CD4-positive, alpha-beta T cell treated with Interleukin-4 for 4 hours (primary cell): ENCODE data around the gene DLX1.
"Not testable (repeated sequence)": the region's sequence is repeated elsewhere in the genome, so short reads cannot be mapped to it uniquely, and the experiment has no call there.

ENCODE experiments used
- DNase-seq: peaks from one replicate; pipeline ENCODE4 v3.0.0-alpha.2; 2020

DLX1 gene

DNA sequence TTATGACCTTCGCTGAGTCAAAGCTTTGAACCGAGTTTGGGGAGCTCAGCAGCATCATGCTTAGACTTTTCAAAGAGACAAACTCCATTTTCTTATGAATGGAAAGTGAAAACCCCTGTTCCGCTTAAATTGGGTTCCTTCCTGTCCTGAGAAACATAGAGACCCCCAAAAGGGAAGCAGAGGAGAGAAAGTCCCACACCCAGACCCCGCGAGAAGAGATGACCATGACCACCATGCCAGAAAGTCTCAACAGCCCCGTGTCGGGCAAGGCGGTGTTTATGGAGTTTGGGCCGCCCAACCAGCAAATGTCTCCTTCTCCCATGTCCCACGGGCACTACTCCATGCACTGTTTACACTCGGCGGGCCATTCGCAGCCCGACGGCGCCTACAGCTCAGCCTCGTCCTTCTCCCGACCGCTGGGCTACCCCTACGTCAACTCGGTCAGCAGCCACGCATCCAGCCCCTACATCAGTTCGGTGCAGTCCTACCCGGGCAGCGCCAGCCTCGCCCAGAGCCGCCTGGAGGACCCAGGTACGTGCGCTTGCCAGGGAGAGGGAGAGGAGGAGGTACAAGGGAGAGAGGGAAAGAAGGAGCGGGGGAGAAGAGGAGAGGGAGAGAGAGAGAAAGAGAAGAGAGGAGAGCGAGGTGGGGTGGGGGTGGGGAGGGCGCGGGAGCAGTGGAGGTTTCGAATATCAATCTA, at the start of gene DLX1:
TSS of gene DLX1 (plus strand) at position 48 of the 700 bp plus-strand sequence. CDS start at position 219, 171 bp downstream.
- no peak for DNase-seq

GRCh38 chr2:172038121-172038520, 47.2 kb upstream of the DLX1 start:
- DNase-seq, result no peak

DNA sequence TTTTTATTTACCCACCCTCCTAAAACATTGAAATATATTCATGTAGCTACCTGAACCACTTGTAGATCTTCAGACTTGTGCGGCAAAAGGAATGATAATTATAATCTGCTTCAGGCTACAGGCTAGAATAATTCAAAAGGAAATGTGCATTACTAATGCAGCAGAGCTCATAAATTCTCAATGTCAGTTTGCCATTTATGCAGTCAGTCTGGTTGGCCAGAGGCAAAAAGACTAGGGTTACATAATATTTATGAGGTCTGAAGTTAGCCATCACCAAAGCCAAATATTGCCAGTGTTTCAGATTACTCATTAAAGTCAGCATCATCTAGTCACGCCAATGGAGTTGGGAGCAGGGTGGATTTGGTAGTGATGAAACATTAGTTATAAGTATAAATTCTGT, 46.7 kb upstream of the DLX1 start:
- no peak for DNase-seq

- DNase-seq, result no peak
Measured at GRCh38 chr2:172039011-172039704, 46.1 kb upstream of the DLX1 start.

GRCh38 chr2:172040311-172040710, 45.0 kb upstream of the DLX1 start:
- DNase-seq, result no peak

- DNase-seq, result no peak
Measured at GRCh38 chr2:172046080-172046678, 39.1 kb upstream of the DLX1 start.

DNA sequence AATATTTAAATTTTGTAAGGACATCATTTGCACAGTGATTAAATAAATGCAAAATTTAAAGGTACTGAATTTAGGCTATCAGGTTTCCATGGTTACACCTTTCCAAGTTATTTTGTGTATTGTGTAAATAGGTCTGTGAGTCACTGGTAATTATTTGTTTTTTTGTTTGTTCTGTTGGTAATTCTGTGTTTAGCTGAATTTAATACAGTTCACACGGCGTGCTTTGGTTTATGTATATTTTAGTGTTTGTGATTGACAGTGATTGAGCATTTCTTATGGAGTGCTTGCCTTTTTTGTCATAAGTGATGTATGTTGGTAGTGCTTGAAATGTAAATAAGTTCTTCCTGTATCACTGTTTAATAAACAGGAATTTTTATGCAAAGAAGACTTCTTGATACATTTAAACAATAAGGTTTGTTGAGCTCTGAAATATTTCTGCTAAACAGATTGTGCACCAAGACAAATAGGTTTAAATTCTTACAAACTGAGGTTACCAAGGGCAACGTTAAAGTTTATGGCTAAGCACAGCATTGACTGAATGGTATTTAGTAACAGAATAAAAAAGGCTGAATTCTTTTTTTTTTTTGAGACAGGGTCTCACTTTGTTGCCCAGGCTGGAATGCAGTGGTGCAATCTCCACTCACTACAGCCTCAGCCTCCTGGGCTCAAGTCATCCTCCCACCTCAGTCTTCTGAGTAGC, 38.3 kb upstream of the DLX1 start:
- no peak for DNase-seq

GRCh38 chr2:172047566-172048507, 37.5 kb upstream of the DLX1 start:
- no peak for DNase-seq

- no peak for DNase-seq
Measured at GRCh38 chr2:172048508-172049503, 36.5 kb upstream of the DLX1 start.

DNA sequence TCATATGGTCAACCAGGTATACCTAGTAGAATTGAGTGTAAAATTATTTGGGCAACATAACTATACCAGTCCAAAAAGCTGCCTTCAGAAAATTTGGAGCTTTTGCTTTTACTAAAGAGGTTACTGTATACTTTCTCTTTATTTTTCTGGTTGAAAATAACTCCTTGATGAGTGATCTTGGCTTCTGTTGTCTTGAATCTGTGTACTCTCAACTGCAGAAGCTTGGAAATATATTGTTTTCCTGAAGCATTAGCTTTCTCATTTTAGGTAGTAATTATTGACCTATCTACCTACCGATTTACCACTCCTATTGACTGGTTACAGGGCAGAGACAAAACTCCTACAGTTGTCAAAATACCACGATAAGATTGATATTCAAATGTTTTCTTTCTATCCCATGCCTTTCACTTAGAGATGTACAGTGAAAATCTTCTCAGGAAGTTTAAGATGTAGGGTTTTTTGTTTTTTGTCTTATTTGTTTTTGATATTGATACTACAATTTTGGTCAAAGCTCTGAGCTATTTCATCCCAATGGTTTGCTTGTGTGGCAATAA, 35.7 kb upstream of the DLX1 start:
- no peak for DNase-seq

DNA sequence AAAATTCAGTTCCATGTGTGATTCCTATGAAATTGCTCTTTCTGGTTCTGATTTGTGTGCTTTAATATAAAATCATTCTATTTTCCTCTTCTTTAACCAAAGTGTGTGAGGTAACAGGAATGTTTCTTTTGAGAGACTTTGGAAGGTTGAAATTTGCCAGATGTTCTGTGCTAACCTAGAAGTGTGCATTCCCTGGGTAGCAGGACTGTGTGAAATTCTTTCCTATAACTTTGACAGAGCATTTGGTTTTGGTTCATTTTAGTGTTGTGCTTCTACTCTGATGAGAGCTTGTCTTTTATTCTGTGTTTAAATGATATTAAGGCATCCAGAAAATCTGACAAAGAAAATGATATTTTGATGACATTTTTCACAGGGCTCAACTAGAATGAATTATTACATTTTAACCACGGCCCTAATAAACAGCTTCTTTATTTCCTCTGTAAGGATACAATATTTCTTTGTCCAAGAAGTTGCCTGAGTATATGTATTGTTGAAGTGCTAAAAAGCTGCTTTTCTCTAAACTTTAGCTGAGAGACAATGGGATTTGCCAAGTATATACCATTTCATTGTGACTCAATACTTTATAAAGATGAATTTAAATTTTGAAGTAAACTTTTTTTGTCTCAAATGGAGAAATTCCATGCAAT, 34.7 kb upstream of the DLX1 start:
- no peak for DNase-seq

DNA sequence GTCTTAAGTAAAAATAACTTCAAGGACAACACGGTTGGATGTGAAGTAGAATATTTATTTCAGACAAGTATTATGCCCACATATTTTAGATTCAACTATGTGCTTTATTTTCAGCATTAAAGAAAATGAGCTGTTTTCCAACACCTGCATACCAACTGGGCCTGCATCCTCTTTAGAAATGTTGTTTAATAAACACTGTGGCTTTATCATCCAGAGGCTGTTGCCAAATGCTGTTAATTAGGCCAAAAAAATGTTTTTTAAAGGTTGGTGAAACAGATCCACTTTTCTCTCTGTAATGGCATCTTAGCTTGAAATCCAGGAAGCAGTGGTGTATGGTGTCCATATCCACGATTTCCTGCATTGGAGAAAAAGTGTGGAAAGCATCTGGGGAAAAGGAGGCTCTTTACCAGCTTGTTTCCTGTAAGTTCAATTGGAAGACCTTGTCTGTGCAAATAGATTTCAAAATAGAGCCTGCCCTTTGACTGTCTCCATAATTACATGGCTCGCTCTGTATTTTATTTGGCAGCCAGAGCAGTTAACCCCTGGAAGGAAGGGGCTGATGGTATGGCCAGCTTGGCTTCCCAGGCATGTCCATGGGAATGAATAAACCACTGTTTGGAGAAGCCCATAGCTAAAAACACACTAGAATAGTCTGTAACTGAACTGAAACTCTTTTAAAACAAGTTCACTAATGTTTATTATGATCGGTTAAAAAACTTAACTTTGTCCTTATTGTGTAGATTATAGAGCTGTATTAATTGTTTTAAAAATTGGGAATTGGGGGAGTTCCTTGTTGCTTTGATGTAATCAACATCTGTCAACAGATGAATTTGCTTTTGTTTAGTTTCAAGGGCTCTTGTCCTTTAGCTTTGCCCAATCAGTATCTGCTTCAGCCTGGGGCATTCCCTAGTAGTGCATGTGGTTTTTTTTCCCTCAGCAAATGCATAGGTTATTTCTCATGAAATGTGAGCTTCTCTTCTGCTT, 33.0 kb upstream of the DLX1 start:
- no peak for DNase-seq

DNA sequence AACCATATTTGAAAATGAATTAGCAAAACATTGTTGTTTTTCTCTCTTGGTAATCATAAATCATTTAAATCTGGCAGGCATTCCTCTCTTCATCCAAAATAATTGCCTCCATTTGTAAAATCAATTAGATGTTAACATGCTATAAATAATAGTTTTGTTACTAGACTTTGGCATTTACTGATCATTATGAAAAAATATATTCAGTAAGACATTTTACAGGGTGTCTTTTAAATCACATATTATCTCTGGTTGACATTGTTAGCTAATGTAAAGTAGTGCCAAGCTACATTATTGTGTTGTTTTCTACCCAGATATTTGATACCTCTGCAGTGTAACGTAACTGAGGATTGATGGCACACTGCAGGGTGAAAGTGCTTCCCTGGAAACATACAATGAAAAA, 31.8 kb upstream of the DLX1 start:
- no peak for DNase-seq

DNA sequence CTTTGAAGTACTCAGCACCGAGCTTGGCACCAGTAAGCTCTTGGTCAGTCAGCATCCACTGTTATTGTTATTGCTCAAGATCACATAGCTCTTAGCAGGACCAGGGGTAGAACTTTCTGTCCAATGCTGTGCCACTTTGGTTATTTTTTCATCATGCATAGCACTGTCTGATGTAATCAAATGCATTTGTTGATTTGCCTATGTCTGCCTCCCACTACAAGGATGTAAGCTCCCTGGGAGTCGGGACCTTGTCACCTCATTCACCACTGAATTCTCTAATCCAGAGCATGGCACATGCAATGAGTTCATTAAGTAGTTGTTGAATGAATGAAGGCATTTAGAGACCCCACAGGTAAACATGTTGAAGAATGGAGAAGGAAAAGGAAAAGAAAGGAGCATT, 29.0 kb upstream of the DLX1 start:
- DNase-seq, result no peak

GRCh38 chr2:172058660-172059059, 26.6 kb upstream of the DLX1 start:
- DNase-seq, result no peak

GRCh38 chr2:172060118-172060517, 25.2 kb upstream of the DLX1 start:
- not testable (repeated sequence) for DNase-seq

- DNase-seq, result no peak
Measured at GRCh38 chr2:172062402-172063004, 22.8 kb upstream of the DLX1 start.

- no peak for DNase-seq
Measured at GRCh38 chr2:172063446-172063845, 21.9 kb upstream of the DLX1 start.

GRCh38 chr2:172065111-172065510, 20.2 kb upstream of the DLX1 start:
- DNase-seq, result no peak
